ENCODE measurements around the gene CSPG4. TPM values are rescaled to one million over a fixed set of nuclear protein-coding genes. Genes with fewer than 3 reads are reported as not detected.
"Not testable (repeated sequence)": the region's sequence is repeated elsewhere in the genome, so short reads cannot be mapped to it uniquely, and the experiment has no call there.

CSPG4 gene
- total RNA-seq, 1 experiment from 2014 or later = 0.32 TPM

GRCh38 chr15:75688278-75688557 is 24.4 kb downstream of the CSPG4 start:
- no peak for DNase-seq (ENCODE audit: low read depth in 1 of 2, low spot score in 2 of 2)

GRCh38 chr15:75687486-75688277 is 25.0 kb downstream of the CSPG4 start:
- Histone ChIP-seq H3K4me3 (no peak overlapping the region), H3K36me3 (no peaks in the 10 kb centered on the region), H3K27ac (no peak overlapping the region), H3K27me3 (replicated peaks) (no peaks in the 10 kb centered on the region), H3K4me1 (replicated peaks) (peaks cover 3% of the 10 kb centered on the region; the same call in 1 of the 2 replicates), H3K9me3 (replicated peaks) (no peaks in the 10 kb centered on the region)
- no peak for DNase-seq (ENCODE audit: low read depth in 1 of 2, low spot score in 2 of 2)

More at GRCh38 chr15:75688278-75688557, 24.4 kb downstream of the CSPG4 start:
- Histone ChIP-seq H3K4me1 (replicated peaks) (peaks cover 3% of the 10 kb centered on the region), H3K4me3 (no peak overlapping the region), H3K27me3 (replicated peaks) (no peaks in the 10 kb centered on the region), H3K27ac (no peak overlapping the region), H3K36me3 (no peaks in the 10 kb centered on the region), H3K9me3 (replicated peaks) (no peaks in the 10 kb centered on the region)

GRCh38 chr15:75686212-75686642 is 26.4 kb downstream of the CSPG4 start:
- H3K4me3 ChIP-seq; H3K27me3 ChIP-seq (replicated peaks); H3K4me1 ChIP-seq (replicated peaks); H3K36me3 ChIP-seq; H3K9me3 ChIP-seq (replicated peaks); H3K27ac ChIP-seq: not testable (repeated sequence)
- peak; percentile 54 to 83 for DNase-seq (ENCODE audit: low read depth in 1 of 2, low spot score in 2 of 2)

GRCh38 chr15:75685195-75685594 is 27.5 kb downstream of the CSPG4 start:
- Histone ChIP-seq H3K36me3 (no peaks in the 10 kb centered on the region), H3K9me3 (replicated peaks) (no peaks in the 10 kb centered on the region), H3K27me3 (replicated peaks) (no peaks in the 10 kb centered on the region), H3K27ac (no peak overlapping the region), H3K4me1 (replicated peaks) (peaks cover 3% of the 10 kb centered on the region; the same call in 1 of the 2 replicates), H3K4me3 (no peak overlapping the region)
- no peak for DNase-seq (ENCODE audit: low read depth in 1 of 2, low spot score in 2 of 2)

GRCh38 chr15:75684648-75685047 is 28.0 kb downstream of the CSPG4 start:
- Histone ChIP-seq H3K36me3 (no peaks in the 10 kb centered on the region), H3K27me3 (replicated peaks) (no peaks in the 10 kb centered on the region), H3K27ac (no peak overlapping the region), H3K4me3 (no peak overlapping the region), H3K4me1 (replicated peaks) (peaks cover 3% of the 10 kb centered on the region; the same call in 1 of the 2 replicates), H3K9me3 (replicated peaks) (no peaks in the 10 kb centered on the region)
- no peak for DNase-seq (ENCODE audit: low read depth in 1 of 2, low spot score in 2 of 2)

GRCh38 chr15:75683646-75684312 is 28.9 kb downstream of the CSPG4 start:
- H3K36me3 ChIP-seq; H3K27ac ChIP-seq; H3K9me3 ChIP-seq (replicated peaks); H3K4me3 ChIP-seq; H3K4me1 ChIP-seq (replicated peaks); H3K27me3 ChIP-seq (replicated peaks): not testable (repeated sequence)
- peak; percentile 56 to 80 for DNase-seq (ENCODE audit: low read depth in 1 of 2, low spot score in 2 of 2)

- peaks cover 3% of the 10 kb centered on the region; the same call in 1 of the 2 replicates for H3K4me1 ChIP-seq (replicated peaks)
- H3K9me3 ChIP-seq (replicated peaks) = no peaks in the 10 kb centered on the region
- no peak for DNase-seq (ENCODE audit: low read depth in 1 of 2, low spot score in 2 of 2)
- no peak overlapping the region for H3K27ac ChIP-seq
- no peaks in the 10 kb centered on the region for H3K27me3 ChIP-seq (replicated peaks)
- H3K36me3 ChIP-seq = no peaks in the 10 kb centered on the region
- H3K4me3 ChIP-seq = no peak overlapping the region
These were observed 30.2 kb downstream of the CSPG4 start for GRCh38 chr15:75682181-75683135.

GRCh38 chr15:75680007-75680789 is 32.5 kb downstream of the CSPG4 start:
- no peak for DNase-seq (ENCODE audit: low read depth in 1 of 2, low spot score in 2 of 2)
- Histone ChIP-seq H3K27me3 (replicated peaks) (no peaks in the 10 kb centered on the region), H3K4me1 (replicated peaks) (peaks cover 3% of the 10 kb centered on the region; the same call in 1 of the 2 replicates), H3K36me3 (no peaks in the 10 kb centered on the region), H3K4me3 (no peak overlapping the region), H3K27ac (no peak overlapping the region), H3K9me3 (replicated peaks) (no peaks in the 10 kb centered on the region)

GRCh38 chr15:75678324-75678690 is 34.3 kb downstream of the CSPG4 start:
- not testable (repeated sequence) for H3K9me3 ChIP-seq (replicated peaks); H3K4me3 ChIP-seq; DNase-seq (ENCODE audit: low read depth in 1 of 2, low spot score in 2 of 2); H3K36me3 ChIP-seq; H3K27ac ChIP-seq; H3K4me1 ChIP-seq (replicated peaks); H3K27me3 ChIP-seq (replicated peaks)

GRCh38 chr15:75677465-75678323 is 35.0 kb downstream of the CSPG4 start:
- Histone ChIP-seq H3K27ac (no peak overlapping the region), H3K4me1 (replicated peaks) (peaks cover 15% of the 10 kb centered on the region), H3K36me3 (no peaks in the 10 kb centered on the region), H3K9me3 (replicated peaks) (no peaks in the 10 kb centered on the region), H3K4me3 (no peak overlapping the region), H3K27me3 (replicated peaks) (no peaks in the 10 kb centered on the region)
- no peak for DNase-seq (ENCODE audit: low read depth in 1 of 2, low spot score in 2 of 2)

- no peaks in the 10 kb centered on the region for H3K27me3 ChIP-seq (replicated peaks)
- H3K4me3 ChIP-seq = no peak overlapping the region
- no peak for DNase-seq (ENCODE audit: low read depth in 1 of 2, low spot score in 2 of 2)
- H3K4me1 ChIP-seq (replicated peaks) = peaks cover 23% of the 10 kb centered on the region
- no peak overlapping the region for H3K27ac ChIP-seq
- no peaks in the 10 kb centered on the region for H3K36me3 ChIP-seq
- H3K9me3 ChIP-seq (replicated peaks) = no peaks in the 10 kb centered on the region
These were observed 35.8 kb downstream of the CSPG4 start for GRCh38 chr15:75676688-75677464.
